Measurements from ENCODE around the gene CPSF3. TPM values are rescaled to one million over a fixed set of nuclear protein-coding genes. Genes with fewer than 3 reads are reported as not detected.

The CPSF3 gene
- total RNA-seq, 1 donor from 2014 or later, result 16.0 TPM

GRCh38 chr2:9445089-9445488, 21.6 kb downstream of the CPSF3 start:
- intact Hi-C loops (cut with DNase I), result no loop called here
- DNase-seq (ENCODE audit: low spot score), result no peak
- no peak for ATAC-seq

DNA sequence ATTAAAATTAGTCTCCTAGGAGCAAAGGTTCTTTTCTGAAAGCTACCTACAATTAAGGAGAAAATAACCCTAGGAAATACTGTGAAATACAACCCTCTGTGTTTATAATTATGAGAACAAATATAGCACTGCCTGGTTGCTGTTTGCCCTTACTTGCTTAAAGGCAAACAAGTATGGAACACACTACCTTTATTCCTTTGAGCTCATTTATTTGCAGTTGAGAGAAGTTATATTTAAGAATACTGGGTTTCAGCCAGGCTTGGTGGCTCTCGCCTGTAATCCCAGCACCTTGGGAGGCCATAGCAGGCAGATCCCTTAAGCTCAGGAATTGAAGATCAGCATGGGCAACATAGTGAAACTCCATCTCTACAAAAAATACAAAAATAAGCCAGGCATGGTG, 27.8 kb downstream of the CPSF3 start:
- ATAC-seq (no peak), DNase-seq (ENCODE audit: low spot score) (no peak)
- intact Hi-C loops (cut with DNase I), result no loop called here

DNA sequence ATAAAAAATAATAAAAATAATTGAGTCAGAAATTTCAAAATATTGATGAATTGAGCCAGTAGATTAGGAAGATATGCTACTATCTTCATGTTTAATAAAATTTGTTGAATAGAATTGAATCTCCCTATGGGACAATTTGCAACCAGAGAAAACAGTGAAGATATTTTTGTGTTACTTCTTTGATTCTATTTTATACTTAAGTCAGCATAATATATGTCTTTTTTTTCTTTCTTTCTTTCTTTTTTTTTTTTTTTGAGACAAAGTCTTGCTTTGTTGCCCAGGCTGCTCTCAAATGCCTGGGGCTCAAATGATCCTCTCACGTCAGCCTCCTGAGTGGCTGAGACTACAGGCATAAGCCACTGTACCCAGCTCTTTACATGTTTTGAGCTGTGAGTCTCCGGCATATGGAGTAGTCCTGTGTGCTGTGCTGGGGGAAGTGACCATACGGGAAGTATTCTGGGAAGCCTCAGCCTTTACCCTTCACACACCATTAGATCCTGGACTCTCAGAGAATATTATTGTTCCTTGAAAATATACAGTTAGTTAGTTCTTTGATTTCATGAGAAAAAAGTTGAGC, 37.1 kb downstream of the CPSF3 start:
- ATAC-seq, result no peak
- DNase-seq (ENCODE audit: low spot score), result no peak
- intact Hi-C loops (cut with DNase I), result no loop called here

DNA sequence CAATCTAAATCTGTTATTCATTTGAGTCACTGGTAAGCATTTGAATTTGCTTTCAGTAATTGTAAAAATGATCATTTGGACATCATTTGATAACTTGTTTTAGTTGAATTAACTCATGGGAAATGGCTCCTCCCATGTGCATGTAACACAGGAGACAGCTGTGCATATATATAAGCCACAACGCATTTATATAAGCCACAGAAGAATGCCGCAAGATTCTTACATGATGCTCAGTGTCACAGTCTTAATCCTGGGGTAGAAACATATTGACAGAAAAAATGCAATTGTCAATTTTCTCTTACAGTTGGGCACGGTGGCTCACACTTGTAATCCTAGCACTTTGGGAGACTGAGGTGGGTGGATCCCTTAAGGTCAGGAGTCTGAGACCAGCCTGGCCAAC, 37.6 kb downstream of the CPSF3 start:
- intact Hi-C loops (cut with DNase I), result no loop called here
- ATAC-seq, result no peak

GRCh38 chr2:9462313-9462712, 38.9 kb downstream of the CPSF3 start:
- DNase-seq (ENCODE audit: low spot score) (no peak), ATAC-seq (no peak)
- intact Hi-C loops (cut with DNase I), result no loop called here

More for the DNA sequence above, 37.6 kb downstream of the CPSF3 start:
- no peak for DNase-seq (ENCODE audit: low spot score)

GRCh38 chr2:9462886-9463697, 39.6 kb downstream of the CPSF3 start:
- intact Hi-C loops (cut with DNase I), result no loop called here
- DNase-seq (ENCODE audit: low spot score) (no peak), ATAC-seq (no peak)

- ATAC-seq, result no peak
- no peak for DNase-seq (ENCODE audit: low spot score)
- intact Hi-C loops (cut with DNase I), result no loop called here
Measured at GRCh38 chr2:9463698-9464034, 40.2 kb downstream of the CPSF3 start.

DNA sequence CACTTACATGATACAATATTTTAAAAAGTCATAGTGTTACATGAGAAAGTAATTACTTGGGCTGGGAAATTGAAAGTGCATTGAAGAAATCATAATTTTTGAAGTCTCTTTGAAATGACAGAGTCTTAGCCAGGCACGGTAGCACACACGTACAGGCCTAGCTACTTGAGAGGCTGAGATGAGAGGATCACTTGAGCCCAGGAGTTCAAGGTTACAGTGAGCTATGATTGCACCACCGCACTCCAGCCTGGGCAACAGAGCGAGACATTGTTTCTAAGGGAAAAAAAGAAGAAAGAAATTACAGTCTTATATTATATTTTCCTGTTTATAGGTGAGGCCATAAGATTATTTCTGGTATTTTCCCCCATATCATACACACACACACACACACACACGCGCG, 41.7 kb downstream of the CPSF3 start:
- no peak for DNase-seq (ENCODE audit: low spot score)
- ATAC-seq, result no peak
- intact Hi-C loops (cut with DNase I), result no loop called here

- DNase-seq (ENCODE audit: low spot score) (no peak), ATAC-seq (no peak)
- intact Hi-C loops (cut with DNase I), result no loop called here
Measured at GRCh38 chr2:9466147-9466683, 42.8 kb downstream of the CPSF3 start.

- intact Hi-C loops (cut with DNase I), result no loop called here
- no peak for DNase-seq (ENCODE audit: low spot score)
- no peak for ATAC-seq
Measured at GRCh38 chr2:9467687-9468086, 44.2 kb downstream of the CPSF3 start.

DNA sequence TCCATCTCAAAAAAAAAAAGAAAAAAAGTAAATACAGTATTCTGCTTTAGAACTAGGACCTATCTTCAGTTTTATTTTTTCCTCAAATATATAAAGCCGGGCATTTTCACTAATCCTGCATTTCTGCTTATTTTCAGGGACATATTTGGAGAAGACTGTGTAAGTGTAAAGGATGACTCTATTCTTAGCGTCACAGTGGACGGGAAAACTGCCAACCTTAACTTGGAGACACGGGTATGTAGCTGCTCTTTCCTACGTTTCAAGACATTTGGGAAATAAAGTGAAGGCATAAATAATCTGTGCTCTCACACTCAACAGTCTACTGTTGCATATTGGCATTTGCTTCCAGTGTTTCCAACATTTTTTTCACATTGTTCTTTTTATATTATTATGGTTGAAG, 47.8 kb downstream of the CPSF3 start:
- intact Hi-C loops (cut with DNase I), result loop anchor here (2.0 kb wide), 1 partner anchor 48 kb away; the partner anchor contains the start of genes CPSF3 and ITGB1BP1
- ATAC-seq, result no peak

GRCh38 chr2:9472511-9472910, 49.1 kb downstream of the CPSF3 start:
- intact Hi-C loops (cut with DNase I), result no loop called here
- no peak for ATAC-seq
- no peak for DNase-seq (ENCODE audit: low spot score)

More for the DNA sequence above, 47.8 kb downstream of the CPSF3 start:
- no peak for DNase-seq (ENCODE audit: low spot score)

DNA sequence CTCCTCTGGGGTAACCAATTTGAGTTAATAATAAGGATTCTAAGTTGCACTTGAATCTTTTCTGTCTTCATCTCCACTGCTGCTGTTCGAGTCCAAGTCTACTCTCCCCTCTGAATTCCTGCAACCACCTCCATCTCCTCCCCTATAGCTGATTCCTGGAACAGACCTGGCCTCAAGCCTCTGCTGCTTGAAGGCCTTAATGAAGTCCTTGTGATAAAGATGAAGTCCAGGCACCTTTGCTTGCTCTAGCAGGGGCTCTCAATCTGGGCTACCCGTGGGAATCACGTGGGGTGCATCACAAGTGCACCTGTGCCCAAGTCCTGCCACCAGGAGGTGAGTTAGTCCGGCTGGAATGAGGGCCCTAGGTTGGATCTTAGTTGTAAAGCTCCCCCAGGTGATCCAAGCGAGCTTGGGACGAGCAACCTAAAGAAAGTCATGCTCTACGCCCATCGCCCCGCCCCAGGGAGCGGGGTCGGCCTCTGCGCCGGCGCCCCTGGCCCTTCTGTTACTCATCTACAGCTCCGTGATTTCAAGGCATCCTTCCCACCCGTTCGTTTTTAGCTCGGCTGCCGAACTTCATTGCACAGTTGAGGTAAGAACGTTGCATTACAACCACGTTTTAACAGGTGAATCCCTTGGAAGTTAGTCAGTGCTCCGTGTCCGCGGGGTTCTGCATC, 50.0 kb downstream of the CPSF3 start:
- ATAC-seq (peak; percentile 34), DNase-seq (ENCODE audit: low spot score) (no peak)
- intact Hi-C loops (cut with DNase I), result no loop called here

- peak; percentile 71 for DNase-seq (ENCODE audit: low spot score)
- peak; percentile 73 for ATAC-seq
- intact Hi-C loops (cut with DNase I), result no loop called here
Measured at GRCh38 chr2:9473985-9474360, 50.5 kb downstream of the CPSF3 start.

DNA sequence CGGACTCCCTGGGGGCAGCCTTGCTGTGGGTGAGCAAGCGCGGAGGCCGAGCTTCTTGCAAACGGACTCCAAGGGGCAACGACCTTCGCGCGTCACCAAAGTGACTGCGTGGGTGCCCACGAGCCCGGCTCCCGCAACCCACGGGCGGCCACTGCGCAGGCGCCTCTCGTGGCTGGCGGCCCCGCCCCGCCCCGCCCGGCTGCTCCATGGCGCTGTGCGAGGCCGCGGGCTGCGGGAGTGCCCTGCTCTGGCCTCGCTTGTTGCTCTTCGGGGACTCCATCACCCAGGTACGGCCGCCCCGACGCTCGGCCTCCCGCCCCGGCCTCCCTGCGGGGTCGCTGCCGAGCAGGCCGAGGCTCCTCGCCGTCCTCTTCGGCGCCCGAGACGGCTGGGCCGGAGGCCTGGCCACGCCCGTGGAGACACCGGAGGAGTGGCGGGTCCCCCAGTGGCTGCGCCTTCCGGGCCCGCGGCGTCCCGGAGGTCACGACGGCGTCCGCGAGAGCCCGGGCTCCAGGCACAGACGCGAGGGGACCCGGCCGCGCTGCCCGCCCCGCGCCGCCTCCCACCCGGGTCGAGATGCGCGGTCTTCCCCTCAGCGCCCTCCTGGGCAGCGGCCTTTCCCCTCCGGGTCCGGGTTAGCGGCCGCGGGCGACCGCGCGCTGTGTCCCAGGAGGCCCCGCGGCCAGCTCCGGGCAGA, 51.1 kb downstream of the CPSF3 start, which contains the start of gene IAH1:
IAH1 (plus strand) TSS at position 191 of the 697 bp plus-strand sequence; CDS start at position 207, 16 bp downstream.
- peak; percentile 81 for DNase-seq (ENCODE audit: low spot score)
- intact Hi-C loops (cut with DNase I), result no loop called here

GRCh38 chr2:9477914-9478313, 54.5 kb downstream of the CPSF3 start:
- intact Hi-C loops (cut with DNase I), result no loop called here
- ATAC-seq (no peak), DNase-seq (ENCODE audit: low spot score) (no peak)

More for the DNA sequence above, 51.1 kb downstream of the CPSF3 start, which contains the start of gene IAH1:
- ATAC-seq, result peak; percentile 87

DNA sequence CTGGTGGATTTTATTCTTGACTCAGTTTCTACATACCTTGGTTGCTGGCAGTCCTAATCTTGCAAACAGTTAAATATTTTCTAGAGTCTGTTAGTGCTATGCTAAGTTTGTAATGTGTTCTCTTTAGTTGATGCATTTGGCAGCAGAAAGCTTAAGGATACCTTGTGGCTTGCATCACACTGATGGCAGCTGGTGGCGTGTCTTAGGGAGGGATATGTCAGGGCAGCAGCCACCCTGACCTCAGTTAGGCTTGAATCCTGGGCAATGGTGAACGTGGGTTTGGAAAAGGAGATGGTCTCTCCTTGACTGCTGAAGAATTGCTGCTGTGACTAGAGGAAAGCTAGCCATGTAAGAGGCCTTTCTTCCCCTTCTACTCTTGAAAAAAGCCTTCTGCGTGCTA, 55.1 kb downstream of the CPSF3 start:
- intact Hi-C loops (cut with DNase I), result no loop called here
- DNase-seq (ENCODE audit: low spot score) (no peak), ATAC-seq (no peak)

- intact Hi-C loops (cut with DNase I), result no loop called here
- ATAC-seq (no peak), DNase-seq (ENCODE audit: low spot score) (no peak)
Measured at GRCh38 chr2:9480157-9480556, 56.7 kb downstream of the CPSF3 start.

GRCh38 chr2:9483107-9483506, 59.7 kb downstream of the CPSF3 start:
- DNase-seq (ENCODE audit: low spot score) (no peak), ATAC-seq (no peak)
- intact Hi-C loops (cut with DNase I), result no loop called here
